HK-2 (cell line): ENCODE measurements around the gene MYOM3.

Experiments
- DNase-seq: peaks from one replicate; pipeline ENCODE4 v3.0.0-alpha.2; 2018; ENCODE audit not compliant: unreplicated experiment

Gene MYOM3

DNA sequence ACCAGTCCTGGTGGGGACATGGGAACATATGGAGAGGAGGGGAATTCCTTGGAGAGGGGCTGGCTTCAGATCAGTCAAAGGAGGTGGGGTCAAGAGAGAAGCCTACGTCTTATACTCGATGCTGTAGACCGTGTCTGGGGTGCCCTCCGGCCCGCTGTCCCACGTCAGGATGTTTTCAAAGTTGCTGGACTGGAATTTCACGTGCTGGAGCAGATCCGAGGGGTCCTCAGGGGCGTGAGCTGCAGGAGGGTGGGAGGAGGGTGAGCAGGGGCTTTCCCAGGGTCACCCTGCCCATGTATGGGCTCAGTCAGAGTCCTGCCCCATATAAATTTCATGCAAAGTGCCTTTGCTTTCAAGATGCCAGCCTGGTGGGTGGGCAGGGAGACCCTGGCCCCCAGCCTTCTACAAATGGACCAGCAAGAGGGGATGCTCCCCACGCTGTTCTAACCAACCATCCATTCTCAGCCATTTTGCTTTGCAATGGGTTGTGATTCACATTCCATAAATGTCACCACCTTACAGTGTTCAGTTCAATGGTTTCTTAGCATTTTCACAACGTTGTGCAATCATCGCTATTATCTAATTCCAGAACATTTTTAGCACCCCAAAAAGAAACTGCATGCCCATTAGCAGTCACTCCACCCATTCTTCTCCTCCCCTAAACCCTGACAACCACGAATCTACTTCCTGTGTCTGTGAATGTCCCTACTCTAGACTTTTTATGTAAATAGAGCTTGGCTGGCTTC, 26.7 kb upstream of the MYOM3 start:
- no peak for DNase-seq

DNA sequence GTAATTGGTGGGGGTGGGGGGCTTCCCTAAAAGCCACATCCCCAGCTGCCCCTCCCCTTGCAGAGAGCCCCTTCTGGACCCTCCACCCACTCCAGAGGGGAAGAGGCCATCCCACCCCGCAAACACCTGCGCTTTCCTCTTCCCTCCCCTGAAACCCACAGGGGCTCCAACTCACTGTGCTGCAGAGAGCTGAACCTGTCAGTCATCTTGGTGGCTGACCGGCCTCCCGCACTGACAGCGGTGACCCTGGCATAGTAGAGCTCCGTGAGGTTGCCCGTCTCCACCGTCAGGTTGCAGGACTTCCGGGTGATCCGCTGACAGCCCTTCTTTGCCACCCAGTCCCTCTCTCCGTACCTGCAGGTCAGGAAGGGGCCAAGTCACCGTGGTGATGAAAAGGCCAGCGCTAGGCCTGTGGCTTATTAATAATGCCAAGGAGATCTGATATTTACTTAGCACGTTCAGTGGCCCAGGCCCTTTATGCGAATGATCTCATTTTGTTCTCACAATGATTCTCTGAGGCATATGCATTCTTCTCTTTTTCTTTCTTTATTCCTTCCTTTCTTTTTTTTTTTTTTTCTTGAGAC, 25.1 kb upstream of the MYOM3 start:
- DNase-seq, result no peak

DNA sequence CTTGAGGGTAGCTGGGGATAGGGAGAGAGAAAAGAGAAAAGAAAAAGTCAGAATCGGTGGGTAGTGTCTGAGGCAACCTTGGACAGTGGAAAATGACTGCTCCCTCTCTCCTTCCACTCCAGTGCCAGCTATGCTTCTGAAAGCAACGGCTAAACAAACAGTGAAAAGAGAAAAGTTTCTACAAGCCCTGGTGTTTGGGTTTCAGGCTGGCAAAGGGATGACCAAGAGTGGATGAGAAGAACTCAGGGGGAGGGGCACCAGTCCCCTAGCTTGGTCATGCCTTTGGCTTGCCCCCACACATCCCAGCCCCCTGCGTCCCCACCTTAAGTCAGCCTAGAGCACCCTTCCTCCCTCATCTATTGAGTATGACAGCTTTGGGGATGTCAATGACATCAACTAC, 22.4 kb upstream of the MYOM3 start:
- DNase-seq, result no peak

DNA sequence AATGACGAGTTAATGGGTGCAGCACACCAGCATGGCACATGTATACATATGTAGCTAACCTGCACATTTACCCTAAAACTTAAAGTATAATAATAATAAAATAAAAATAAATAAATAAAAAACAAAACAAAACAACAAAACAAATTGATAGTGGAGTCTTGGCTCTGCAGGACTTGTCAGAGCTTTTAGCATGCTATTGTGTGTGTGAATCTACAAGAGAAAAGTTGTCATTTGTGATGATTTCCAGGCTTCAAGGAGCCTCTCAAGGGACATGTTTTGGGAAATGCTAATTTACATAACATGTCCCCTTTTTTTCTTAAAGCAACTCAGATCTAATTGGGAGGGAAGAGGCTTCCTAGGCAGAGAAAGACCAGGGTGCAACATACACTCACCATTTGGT, 21.9 kb upstream of the MYOM3 start:
- no peak for DNase-seq

DNA sequence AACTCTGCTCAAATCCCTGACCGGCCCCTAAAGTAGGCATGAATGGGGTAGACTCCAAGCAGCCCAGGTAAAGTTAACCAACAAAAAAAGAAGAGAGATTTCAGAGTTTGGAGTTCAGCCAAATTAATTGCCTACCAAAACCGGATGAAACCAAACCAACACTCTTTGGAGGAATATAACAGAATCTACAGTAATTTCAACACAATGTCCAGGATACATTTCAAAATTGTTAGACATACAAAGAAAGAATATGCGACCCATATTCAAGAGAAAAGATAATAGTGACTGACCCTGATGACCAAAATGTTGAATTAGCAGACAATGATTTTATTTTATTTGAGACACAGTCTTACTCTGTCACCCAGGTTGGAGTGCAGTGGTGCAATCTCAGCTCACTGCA, 18.4 kb upstream of the MYOM3 start:
- DNase-seq, result no peak

DNA sequence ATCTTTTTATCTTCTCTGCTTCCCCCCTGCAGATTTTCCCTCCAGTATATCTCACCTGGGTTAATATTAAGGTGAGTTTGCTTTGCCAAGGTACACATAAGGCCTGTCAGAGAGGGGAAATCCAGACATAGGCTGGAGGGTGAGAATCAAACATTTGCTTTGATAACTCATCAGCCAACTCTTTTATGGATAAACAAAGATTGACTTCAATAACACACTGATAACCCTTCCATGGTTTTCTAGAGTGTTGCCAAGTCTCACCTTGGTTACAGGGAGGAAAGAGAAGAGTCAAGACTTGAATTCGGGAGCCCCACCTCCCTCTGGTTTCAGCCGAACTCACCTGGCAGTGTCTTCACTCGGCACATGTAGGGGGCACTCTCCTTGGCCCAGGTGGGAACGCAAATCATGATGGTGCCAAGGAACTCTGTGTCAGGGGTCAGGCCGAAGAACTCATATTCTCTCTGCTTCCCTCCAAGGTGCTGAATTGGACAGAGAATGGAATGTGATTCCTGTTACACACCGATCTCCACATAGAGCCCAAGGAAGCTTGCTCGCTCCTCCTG, 15.9 kb upstream of the MYOM3 start:
- no peak for DNase-seq

DNA sequence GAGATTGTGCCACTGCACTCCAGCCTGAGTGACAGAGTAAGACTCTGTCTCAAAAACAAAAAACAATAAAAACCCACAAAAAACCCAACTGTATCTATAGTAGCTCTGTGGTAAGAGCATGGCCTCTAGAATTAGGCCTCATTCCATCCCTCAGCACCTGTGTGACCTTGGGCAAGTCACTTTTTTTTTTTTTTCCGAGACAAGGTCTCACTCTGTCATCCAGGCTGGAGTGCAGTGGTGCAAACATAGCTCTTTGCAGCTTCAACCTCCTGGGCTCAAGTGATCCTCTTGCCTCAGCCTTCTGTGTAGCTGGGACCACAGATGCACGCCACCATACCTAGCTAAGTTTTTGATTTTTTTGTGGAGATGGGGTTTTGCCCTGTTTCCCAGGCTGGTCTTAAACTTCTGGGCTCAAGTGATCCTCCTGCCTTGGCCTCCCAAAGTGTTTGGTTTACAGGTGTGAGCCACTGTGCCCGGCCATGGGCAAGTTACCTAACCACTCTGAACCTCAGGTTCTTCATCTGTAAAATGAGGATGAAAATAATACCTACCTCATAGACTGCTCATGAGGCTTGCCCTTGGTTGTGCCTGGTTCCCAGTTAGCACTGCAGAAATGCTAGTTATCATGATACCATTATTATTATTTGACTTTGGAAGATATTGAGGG, 15.3 kb upstream of the MYOM3 start:
- DNase-seq, result no peak

DNA sequence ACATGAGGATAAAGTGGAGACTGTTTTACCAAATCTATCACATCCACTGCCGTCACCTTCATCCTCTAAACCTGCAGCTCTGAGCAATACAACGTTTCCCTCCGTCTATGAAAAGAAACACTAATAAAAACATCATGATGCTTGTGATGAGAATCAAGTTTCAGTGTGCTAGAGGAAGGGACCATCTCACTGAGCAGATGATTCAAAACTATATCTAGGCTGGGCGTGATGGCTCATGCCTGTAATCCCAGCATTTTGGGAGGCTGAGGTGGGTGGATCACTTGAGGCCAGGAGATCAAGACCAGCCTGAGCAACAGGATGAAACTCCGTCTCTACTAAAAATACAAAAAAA, 14.7 kb upstream of the MYOM3 start:
- DNase-seq, result no peak

DNA sequence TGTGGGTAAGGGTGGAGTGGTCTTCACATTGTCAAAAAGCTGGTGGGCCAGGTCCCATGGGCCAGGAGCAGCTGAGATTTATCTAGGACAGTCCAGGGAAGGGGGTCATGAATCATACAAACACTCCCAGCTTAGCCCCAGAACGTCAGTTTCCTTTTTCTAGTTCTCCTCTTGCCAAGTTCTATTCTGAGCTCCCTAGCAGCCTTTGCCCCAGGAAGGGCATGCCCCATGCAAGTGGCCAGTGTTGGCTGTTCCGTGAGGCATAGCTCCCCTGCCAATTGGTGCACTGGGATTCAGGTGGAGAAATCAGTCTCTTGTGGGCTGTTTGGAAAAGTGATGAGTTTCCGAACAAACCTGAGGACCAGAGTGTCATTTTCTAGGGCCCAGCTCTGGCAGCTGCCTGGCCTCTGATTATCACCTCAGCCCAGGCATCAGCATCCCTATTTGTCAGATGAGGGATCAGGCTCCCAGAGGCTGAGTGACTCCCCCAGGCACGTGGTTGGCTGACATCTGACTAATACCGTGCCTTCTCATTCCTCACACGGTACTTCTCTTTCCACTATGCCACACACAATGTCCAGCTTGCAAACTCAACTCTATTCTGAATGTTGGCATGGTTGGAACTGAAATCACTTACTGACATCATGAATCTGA, 14.2 kb upstream of the MYOM3 start:
- no peak for DNase-seq

DNA sequence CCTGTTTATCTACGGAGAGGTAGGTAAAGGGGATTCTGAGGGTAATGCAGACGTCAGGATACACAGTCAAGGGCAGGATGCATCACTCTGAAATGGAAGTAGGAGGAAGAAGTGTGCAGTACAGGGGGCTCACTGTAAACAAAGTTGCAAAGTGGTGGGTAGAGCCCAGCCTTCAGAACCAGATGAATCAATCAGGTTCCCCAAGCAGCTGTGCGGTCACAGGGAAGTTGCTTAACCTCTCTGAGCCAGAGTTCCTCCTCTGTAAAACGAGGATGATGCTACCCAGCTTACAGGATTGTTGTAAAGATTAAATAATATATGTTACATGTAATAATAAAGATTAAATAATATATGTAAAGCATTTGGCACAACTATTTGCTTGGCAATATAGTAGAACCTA, 13.5 kb upstream of the MYOM3 start:
- no peak for DNase-seq

DNA sequence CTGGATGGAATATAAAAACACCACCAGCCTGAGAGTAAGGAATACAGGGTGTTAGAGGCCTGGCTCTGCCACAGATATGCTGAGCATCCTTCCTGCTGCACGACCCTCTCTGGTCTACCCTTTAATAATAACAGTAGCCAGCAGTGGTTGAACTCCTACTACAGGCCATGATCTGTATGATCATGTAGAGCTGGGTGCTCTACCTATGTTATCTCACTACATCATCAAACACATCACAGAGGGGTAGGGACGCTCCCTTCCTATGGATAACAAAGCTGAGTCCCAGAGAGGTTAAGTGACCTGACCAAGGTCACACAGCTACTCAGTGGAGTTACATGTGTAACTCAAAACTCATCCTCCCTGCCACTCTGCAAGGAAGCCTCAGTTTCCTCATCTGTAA, 13.0 kb upstream of the MYOM3 start:
- no peak for DNase-seq

DNA sequence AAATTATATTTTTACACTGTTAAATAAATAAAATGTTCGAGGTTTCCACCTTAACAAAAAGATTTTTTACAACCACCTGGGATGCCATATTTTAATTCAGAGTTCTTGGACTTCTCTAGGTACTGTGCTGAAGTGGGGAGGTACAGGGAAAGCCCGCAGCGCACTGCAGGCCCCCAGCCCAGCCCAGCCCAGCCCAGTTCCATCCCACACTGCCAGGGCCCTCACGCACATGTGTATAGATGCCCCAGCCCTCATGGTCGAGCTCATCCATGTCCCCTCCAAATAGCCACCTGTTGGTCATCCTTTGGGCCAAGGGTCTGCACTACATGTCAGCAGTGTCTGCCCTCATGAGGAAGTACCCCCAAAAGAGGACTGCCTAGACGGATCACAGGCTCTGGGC, 11.7 kb upstream of the MYOM3 start:
- DNase-seq, result no peak

DNA sequence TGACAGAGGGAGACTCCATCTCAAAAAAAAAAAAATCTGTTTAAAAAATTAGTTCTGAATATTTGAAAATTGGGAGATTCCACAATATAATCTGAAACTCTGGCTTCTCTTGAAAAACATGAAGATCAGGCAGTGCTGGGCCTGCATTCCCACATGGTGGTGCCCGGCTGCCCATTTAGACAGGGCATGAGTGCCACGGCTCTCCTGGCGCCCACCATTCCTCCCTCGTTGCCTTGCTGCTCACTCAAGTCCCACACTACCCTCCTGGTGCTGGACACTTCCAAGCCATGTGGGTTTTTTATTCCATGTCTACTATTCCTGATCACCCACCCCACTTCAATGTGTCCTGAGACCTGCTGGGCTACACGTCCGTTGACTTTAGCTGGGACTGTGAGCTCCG, 10.8 kb upstream of the MYOM3 start:
- no peak for DNase-seq

DNA sequence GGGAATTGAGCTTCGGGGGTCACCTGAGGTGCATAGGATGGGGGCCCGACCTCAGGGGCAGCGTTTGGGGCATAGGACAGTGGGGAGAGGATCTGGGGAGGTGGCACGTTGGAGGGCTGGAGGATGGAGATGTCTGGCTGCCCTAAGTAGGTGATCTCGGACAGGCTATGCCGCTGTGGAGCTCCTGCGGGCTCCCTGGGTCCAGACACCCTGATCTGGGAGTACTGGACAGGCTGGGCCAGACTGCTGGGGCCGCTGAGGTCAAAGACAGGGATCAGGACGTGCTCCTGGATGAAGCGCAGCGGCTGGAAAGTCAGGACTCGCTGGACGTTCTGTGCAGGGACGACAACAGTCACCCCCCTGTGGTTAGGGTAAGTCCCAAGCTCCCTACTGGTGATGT, 9.5 kb upstream of the MYOM3 start:
- no peak for DNase-seq

DNA sequence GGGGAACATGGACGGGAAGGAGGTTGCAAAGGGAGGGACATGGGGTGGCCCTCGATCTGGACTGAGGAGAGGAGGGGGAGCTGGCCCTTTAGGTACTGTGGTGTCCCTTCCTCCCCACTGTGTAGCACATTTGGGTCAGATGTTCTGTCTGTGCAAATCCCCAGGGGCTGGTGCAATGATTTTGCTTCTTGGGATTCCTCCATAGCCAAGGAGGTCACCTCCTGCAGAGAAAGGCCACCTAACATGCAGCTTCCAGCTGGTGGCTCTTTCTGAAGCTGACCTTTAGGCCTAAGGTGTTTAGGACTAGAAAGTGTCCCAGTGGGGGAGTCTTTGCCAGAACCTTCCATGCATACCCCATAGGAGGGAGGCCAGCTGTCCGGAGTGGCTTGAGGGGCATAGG, 9.0 kb upstream of the MYOM3 start:
- no peak for DNase-seq

DNA sequence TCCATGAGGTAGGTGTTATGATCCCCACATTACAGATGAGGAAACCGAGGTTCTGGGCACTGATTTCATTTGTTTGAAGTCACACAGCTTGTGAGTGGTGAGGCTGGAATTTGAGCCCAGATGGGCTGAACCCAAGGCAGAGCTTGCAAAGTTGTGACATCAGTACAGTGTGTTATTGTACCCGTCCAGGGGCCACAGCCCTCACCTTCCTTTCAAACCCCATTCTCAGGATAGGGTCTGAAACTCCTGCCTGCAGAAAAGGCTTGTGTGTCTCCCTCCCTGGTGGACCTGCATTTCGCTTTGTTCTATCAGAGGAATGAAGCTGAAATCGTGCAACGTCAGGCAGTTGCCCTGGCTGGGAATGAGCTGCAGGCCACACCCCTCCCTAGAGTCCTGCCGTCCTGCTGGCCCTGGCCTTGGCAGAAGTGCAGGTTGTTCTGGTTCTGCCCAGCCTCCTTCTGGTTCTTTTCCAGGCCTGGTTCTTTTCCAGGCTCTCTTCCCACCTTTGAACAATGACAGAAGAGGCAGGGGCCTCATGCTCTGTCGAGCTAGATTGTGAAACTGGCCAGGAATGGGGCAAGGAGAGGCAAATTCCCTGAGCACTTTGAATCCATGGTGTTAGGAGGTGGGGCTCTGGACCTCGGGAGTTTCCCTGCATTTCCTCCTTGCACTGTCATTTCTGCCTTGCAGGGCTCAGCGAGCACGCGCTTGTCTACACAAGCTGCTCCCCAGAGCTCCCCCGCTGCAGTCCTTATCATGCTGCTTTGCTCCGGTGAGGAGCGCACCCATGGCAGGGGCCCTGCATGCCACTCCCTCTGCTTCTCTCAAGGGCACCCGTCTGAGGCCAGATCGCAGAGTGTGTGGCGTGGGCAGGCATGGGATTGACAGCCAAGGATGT, 8.2 kb upstream of the MYOM3 start:
- peak; percentile 47 for DNase-seq

DNA sequence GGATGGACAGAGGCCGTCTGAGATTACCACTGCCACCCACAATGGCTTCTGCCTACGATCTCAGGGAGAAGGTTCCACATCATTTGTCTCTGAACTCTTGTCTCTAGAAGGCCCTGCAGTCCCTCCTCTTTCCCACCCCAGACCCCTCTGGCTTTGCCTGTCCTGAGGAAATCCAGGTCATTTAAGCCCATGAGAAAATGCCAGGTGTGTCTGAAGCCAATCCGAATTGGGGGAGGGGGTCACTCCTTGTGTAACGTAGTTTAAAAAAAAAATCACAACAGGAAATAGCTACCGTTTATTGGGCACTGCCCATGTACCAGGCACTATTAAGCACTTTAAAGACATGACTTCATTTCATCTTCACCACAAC, 7.5 kb upstream of the MYOM3 start:
- no peak for DNase-seq

DNA sequence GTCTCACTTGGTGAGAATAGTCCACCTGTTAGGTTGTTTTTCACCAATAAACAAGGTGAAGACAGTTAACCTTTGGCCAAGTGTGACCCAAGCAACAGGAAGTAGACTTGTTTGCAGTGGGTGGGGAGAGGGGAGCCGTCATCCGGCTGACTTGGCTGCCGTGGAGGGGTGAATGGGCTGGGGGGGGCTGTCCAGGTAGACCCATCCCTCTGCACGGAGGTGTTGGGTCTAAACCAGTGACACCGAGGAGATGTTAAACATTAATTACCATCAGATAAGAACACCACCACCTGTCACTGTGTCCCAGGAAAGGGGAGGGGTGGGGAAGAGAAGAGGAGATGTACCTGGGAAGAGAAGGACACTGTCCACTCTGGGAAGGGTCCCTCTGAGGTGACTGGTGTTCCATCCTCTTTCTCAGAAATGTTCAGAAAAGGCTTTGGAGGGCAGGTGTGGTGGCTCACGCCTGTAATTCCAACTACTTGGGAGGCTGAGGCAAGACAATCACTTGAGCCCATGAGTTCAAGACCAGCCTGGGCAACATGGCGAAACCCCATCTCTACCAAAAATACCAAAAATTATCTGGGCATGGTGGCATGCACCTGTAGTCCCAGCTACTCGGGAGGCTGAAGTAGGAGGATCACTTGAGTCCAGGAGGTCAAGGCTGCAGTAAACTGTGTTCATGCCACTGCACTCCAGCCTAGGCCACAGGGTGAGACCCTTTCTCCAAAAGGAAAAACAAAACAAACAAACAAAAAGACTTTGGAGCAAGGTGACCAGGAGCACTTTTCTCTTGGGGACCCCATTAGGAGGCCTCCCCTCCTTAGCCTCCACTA, 6.7 kb upstream of the MYOM3 start:
- no peak for DNase-seq

DNA sequence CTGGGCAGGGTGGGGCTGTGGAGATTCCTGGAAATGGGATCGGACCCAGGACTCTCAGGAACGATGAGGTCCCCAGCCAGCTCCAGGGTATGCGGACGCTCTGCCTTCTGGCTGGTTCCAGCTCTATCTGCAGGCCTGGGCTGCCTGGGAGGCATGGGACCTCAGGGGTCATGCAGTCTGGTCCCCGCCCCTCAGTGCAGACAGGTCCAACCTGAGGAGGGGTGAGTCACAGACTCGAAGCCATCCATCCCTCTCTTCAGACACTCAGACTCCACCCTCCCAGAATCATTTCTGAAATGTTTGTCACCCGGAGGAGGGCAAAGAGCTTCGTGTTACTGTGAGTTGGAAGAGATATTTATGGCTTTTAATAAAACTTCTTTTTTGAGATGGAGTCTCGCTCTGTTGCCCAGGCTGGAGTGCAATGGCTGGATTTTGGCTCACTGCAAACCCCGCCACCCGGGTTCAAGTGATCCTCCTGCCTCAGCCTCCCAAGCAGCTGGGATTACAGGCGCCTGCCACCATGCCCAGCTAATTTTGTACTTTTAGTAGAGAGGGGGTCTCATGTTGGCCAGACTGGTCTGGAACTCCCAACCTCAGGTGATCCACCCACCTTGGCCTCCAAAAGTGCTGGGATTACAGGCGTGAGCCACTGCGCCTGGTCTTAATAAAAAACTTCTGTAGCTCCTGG, 5.9 kb upstream of the MYOM3 start:
- DNase-seq, result peak; percentile 55

DNA sequence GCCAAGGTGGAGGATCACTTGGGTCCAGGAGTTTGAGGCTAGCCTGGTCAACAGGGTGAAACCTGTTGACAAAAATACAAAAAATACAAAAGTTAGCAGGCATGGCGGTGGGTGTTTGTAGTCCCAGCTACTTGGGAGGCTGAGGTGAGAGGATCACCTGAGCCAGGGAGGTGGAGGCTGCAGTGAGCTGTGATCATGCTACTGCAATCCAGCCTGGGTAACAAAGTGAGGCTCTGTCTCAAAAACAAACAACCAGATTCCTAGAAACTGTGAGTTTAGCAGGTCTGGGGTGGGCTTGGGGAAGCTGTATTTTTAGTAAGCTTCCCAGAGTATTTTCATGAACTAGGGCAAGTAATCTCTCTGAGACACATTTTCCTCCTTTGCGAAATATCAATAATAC, 5.2 kb upstream of the MYOM3 start:
- DNase-seq, result no peak
